ENCODE measurements around the gene C12orf76. TPM values are rescaled to one million over a fixed set of nuclear protein-coding genes. Genes with fewer than 3 reads are reported as not detected.
A peak's percentile ranks its signal among the peaks of the same experiment; 100 is the strongest.

The C12orf76 gene
- total and polyA plus RNA-seq, 7 experiments from 2014 or later, result 14.3 to 28.7 (median 21.0) TPM

DNA sequence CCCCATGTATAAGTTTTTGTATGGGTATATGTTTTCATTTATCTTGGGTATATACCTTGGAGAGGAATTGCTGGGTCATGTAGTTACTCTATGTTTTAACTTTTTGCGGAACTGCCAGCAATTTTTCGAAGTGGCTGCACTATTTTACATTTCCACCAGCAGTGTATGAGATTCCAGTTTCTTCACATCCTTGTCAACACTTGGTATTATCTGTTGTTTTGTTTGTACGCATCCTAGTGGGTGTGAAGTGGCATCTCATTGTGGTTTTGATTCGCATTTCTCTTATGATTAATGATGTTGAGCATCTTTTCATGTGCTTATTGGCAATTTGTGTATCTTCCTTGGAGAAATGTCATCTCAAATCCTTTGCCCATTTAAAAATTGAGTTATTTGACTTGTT lies 42.2 kb downstream of the C12orf76 start:
- Mint-ChIP-seq H3K27me3 (no peaks in the 10 kb centered on the region), H3K27ac (peak overlapping the region in 3 of 9 donors; percentile 20 to 62 (median 43)), H3K4me3 (peak overlapping the region in 1 of 10 donors; percentile 34), H3K4me1 (peaks cover 30 to 85% (median 68%) of the 10 kb centered on the region in 7 donors), H3K36me3 (peaks cover 0 to 34% (median 3%) of the 10 kb centered on the region in 5 donors), H3K9me3 (peaks cover 0 to 7% (median 0%) of the 10 kb centered on the region in 11 donors)
- DNase-seq (no peak), ATAC-seq (no peak)
- CTCF ChIA-PET, result no interaction called here
- no peak overlapping the region for H3K27ac ChIP-seq (ENCODE audit: low read depth, low read length)
- no peaks in the 10 kb centered on the region for H3K36me3 ChIP-seq (ENCODE audit: control insufficient read depth in 2 of 3, insufficient read depth in 3 of 3, low read length in 3 of 3)
- H3K4me3 ChIP-seq (ENCODE audit: low read length), result no peak overlapping the region
- H3K9me3 ChIP-seq (ENCODE audit: control insufficient read depth in 2 of 3, low read length in 3 of 3), result no peaks in the 10 kb centered on the region
- intact Hi-C loops (cut with micrococcal nuclease), result no loop called here
- peaks cover 11 to 13% of the 10 kb centered on the region in 2 donors for H3K4me1 ChIP-seq (ENCODE audit: control insufficient read depth in 2 of 2, insufficient read depth in 2 of 2, low read length in 2 of 2)
- POLR2A ChIA-PET, result no interaction called here
- H3K27me3 ChIP-seq (ENCODE audit: control insufficient read depth in 2 of 2, insufficient read depth in 2 of 2, low read length in 2 of 2), result no peaks in the 10 kb centered on the region

- CTCF ChIA-PET, result interaction anchor here (1.1 kb wide), 1 partner anchor 8 kb away, joined by 5 read pairs; no protein-coding TSS in a partner anchor
- intact Hi-C loops (cut with micrococcal nuclease), result no loop called here
- H3K27me3 ChIP-seq (ENCODE audit: control insufficient read depth in 2 of 2, insufficient read depth in 2 of 2, low read length in 2 of 2), result no peaks in the 10 kb centered on the region
- H3K9me3 ChIP-seq (ENCODE audit: control insufficient read depth in 2 of 3, low read length in 3 of 3), result no peaks in the 10 kb centered on the region
- Mint-ChIP-seq H3K9me3 (peaks cover 0 to 7% (median 0%) of the 10 kb centered on the region in 11 donors), H3K4me1 (peaks cover 26 to 90% (median 68%) of the 10 kb centered on the region in 7 donors), H3K36me3 (peaks cover 0 to 35% (median 3%) of the 10 kb centered on the region in 5 donors), H3K27me3 (no peaks in the 10 kb centered on the region), H3K4me3 (peak overlapping the region in 8 of 10 donors; percentile 25 to 70 (median 42)), H3K27ac (peak overlapping the region; percentile 20 to 88 (median 67))
- peak overlapping the region; percentile 43 for H3K27ac ChIP-seq (ENCODE audit: low read depth, low read length)
- H3K4me3 ChIP-seq (ENCODE audit: low read length), result no peak overlapping the region
- DNase-seq (no peak), ATAC-seq (peak; percentile 31)
- H3K4me1 ChIP-seq (ENCODE audit: control insufficient read depth in 2 of 2, insufficient read depth in 2 of 2, low read length in 2 of 2), result peaks cover 11 to 15% of the 10 kb centered on the region in 2 donors
- no peaks in the 10 kb centered on the region for H3K36me3 ChIP-seq (ENCODE audit: control insufficient read depth in 2 of 3, insufficient read depth in 3 of 3, low read length in 3 of 3)
- POLR2A ChIA-PET, result interaction anchor here (1.4 to 1.8 kb wide), 2 partner anchors 8 to 15 kb away, joined by 3 to 8 read pairs; no protein-coding TSS in a partner anchor
Observed at GRCh38 chr12:110005319-110005973, 42.9 kb downstream of the C12orf76 start.

DNA sequence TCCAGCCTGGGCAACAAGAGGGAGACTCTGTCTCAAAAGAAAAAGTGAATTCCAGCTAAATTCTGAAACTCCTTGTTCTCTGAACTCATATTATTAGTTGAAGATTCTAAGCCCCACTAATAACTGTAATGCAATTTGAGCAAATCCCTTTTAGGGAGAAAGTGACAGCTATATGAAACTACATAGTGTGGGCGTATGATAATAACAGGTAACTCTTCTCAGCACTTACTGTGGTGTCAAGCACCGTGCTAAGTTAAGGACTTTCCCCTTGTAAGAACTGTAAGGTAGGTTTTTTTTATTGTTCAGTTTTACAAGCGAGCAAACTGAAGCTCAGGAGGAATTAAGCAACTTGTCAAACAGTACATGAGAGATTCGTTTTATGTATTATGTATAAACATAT lies 43.7 kb downstream of the C12orf76 start:
- ATAC-seq, result peak; percentile 70
- Histone ChIP-seq H3K27me3 (ENCODE audit: control insufficient read depth in 2 of 2, insufficient read depth in 2 of 2, low read length in 2 of 2) (no peaks in the 10 kb centered on the region), H3K9me3 (ENCODE audit: control insufficient read depth in 2 of 3, low read length in 3 of 3) (no peaks in the 10 kb centered on the region), H3K36me3 (ENCODE audit: control insufficient read depth in 2 of 3, insufficient read depth in 3 of 3, low read length in 3 of 3) (no peaks in the 10 kb centered on the region), H3K4me3 (ENCODE audit: low read length) (no peak overlapping the region), H3K4me1 (ENCODE audit: control insufficient read depth in 2 of 2, insufficient read depth in 2 of 2, low read length in 2 of 2) (peaks cover 13 to 19% of the 10 kb centered on the region in 2 donors), H3K27ac (ENCODE audit: low read depth, low read length) (no peak overlapping the region)
- CTCF ChIA-PET, result interaction anchor here (0.5 to 1.7 kb wide), 4 partner anchors 9 to 95 kb away, joined by 3 to 6 read pairs (median 4); no protein-coding TSS in a partner anchor
- H3K9me3 Mint-ChIP-seq, result peaks cover 0 to 7% (median 0%) of the 10 kb centered on the region in 11 donors
- H3K4me3 Mint-ChIP-seq, result peak overlapping the region in 6 of 10 donors; percentile 4 to 70 (median 33)
- H3K27me3 Mint-ChIP-seq, result no peaks in the 10 kb centered on the region
- peaks cover 0 to 35% (median 3%) of the 10 kb centered on the region in 5 donors for H3K36me3 Mint-ChIP-seq
- intact Hi-C loops (cut with micrococcal nuclease), result no loop called here
- DNase-seq, result no peak
- peak overlapping the region in 7 of 9 donors; percentile 20 to 82 (median 62) for H3K27ac Mint-ChIP-seq
- POLR2A ChIA-PET, result interaction anchor here (0.7 to 1.8 kb wide), 3 partner anchors 9 to 1660 kb away, joined by 3 to 8 read pairs (median 3); no protein-coding TSS in a partner anchor
- H3K4me1 Mint-ChIP-seq, result peaks cover 27 to 88% (median 70%) of the 10 kb centered on the region in 7 donors

GRCh38 chr12:110002676-110003515 lies 45.4 kb downstream of the C12orf76 start:
- Mint-ChIP-seq H3K27me3 (no peaks in the 10 kb centered on the region), H3K4me3 (peak overlapping the region in 4 of 10 donors; percentile 22 to 61 (median 36)), H3K9me3 (peaks cover 0 to 4% (median 0%) of the 10 kb centered on the region in 11 donors), H3K4me1 (peaks cover 24 to 90% (median 72%) of the 10 kb centered on the region in 7 donors), H3K36me3 (peaks cover 0 to 30% (median 0%) of the 10 kb centered on the region in 5 donors), H3K27ac (peak overlapping the region in 8 of 9 donors; percentile 11 to 87 (median 66))
- Histone ChIP-seq H3K36me3 (ENCODE audit: control insufficient read depth in 2 of 3, insufficient read depth in 3 of 3, low read length in 3 of 3) (no peaks in the 10 kb centered on the region), H3K27me3 (ENCODE audit: control insufficient read depth in 2 of 2, insufficient read depth in 2 of 2, low read length in 2 of 2) (no peaks in the 10 kb centered on the region), H3K4me1 (ENCODE audit: control insufficient read depth in 2 of 2, insufficient read depth in 2 of 2, low read length in 2 of 2) (peaks cover 20 to 26% of the 10 kb centered on the region in 2 donors), H3K27ac (ENCODE audit: low read depth, low read length) (no peak overlapping the region), H3K4me3 (ENCODE audit: low read length) (no peak overlapping the region), H3K9me3 (ENCODE audit: control insufficient read depth in 2 of 3, low read length in 3 of 3) (no peaks in the 10 kb centered on the region)
- POLR2A ChIA-PET, result interaction anchor here (1.1 to 1.4 kb wide), 2 partner anchors 8 to 17 kb away, joined by 4 to 5 read pairs; no protein-coding TSS in a partner anchor
- CTCF ChIA-PET, result interaction anchor here (0.6 to 1.7 kb wide), 3 partner anchors 9 to 11 kb away, joined by 3 to 6 read pairs (median 3); no protein-coding TSS in a partner anchor
- DNase-seq (no peak), ATAC-seq (no peak)
- intact Hi-C loops (cut with micrococcal nuclease), result no loop called here

GRCh38 chr12:110001596-110001995 lies 46.7 kb downstream of the C12orf76 start:
- ChIA-PET CTCF (no interaction called here), POLR2A (interaction anchor here (0.6 to 1.4 kb wide), 3 partner anchors 9 to 401 kb away, joined by 4 to 5 read pairs (median 4); no protein-coding TSS in a partner anchor)
- Histone ChIP-seq H3K27ac (ENCODE audit: low read depth, low read length) (no peak overlapping the region), H3K36me3 (ENCODE audit: control insufficient read depth in 2 of 3, insufficient read depth in 3 of 3, low read length in 3 of 3) (no peaks in the 10 kb centered on the region), H3K9me3 (ENCODE audit: control insufficient read depth in 2 of 3, low read length in 3 of 3) (no peaks in the 10 kb centered on the region), H3K4me1 (ENCODE audit: control insufficient read depth in 2 of 2, insufficient read depth in 2 of 2, low read length in 2 of 2) (peaks cover 20 to 26% of the 10 kb centered on the region in 2 donors), H3K27me3 (ENCODE audit: control insufficient read depth in 2 of 2, insufficient read depth in 2 of 2, low read length in 2 of 2) (no peaks in the 10 kb centered on the region), H3K4me3 (ENCODE audit: low read length) (no peak overlapping the region)
- no peaks in the 10 kb centered on the region for H3K27me3 Mint-ChIP-seq
- peak overlapping the region in 7 of 10 donors; percentile 47 to 100 (median 97) for H3K4me3 Mint-ChIP-seq
- no peak for DNase-seq
- H3K36me3 Mint-ChIP-seq, result peaks cover 0 to 21% (median 0%) of the 10 kb centered on the region in 5 donors
- H3K4me1 Mint-ChIP-seq, result peaks cover 30 to 88% (median 69%) of the 10 kb centered on the region in 7 donors
- intact Hi-C loops (cut with micrococcal nuclease), result no loop called here
- ATAC-seq, result no peak
- H3K27ac Mint-ChIP-seq, result peak overlapping the region in 1 of 9 donors; percentile 40
- peaks cover 0 to 2% (median 0%) of the 10 kb centered on the region in 11 donors for H3K9me3 Mint-ChIP-seq
